K562 (cell line): ENCODE measurements around the gene CC2D1A.

Source experiments
- BRCA1 ChIP-seq, 2 experiments: fragments of 450-650 bp in 1 of 2; sonication (generic) in 1 of 2; formaldehyde crosslinking in 1 of 2; IDR thresholded peaks; 2 replicates each; pipeline versions ENCODE4 v1.5.0 to v1.6.1; 2017 to 2020; ENCODE audit warnings: mild to moderate bottlenecking in 1 of 2, missing genetic modification reagents in 1 of 2
- E2F5 ChIP-seq: sonication (generic); formaldehyde crosslinking; IDR thresholded peaks from 2 replicates; pipeline ENCODE4 v1.8.0; 2022; ENCODE audit warnings: mild to moderate bottlenecking, missing genetic modification reagents
- GMEB1 ChIP-seq: fragments of 250-450 bp; sonication (Bioruptor Pico); IDR thresholded peaks from 2 replicates; pipeline ENCODE4 v1.4.0; 2020; ENCODE audit warnings: mild to moderate bottlenecking
- IRF2 ChIP-seq: sonication (generic); formaldehyde crosslinking; IDR thresholded peaks from 2 replicates; pipeline ENCODE4 v1.8.1; 2022; ENCODE audit warnings: mild to moderate bottlenecking, missing genetic modification reagents
- RERE ChIP-seq: sonication (generic); formaldehyde crosslinking; IDR thresholded peaks from 2 replicates; pipeline ENCODE4 v1.8.0; 2023; ENCODE audit warnings: missing genetic modification reagents, mild to moderate bottlenecking, borderline replicate concordance
- TCF3 ChIP-seq: sonication (generic); formaldehyde crosslinking; IDR thresholded peaks from 2 replicates; pipeline ENCODE4 v1.4.0; 2020; ENCODE audit warnings: mild to moderate bottlenecking, missing genetic modification reagents
- VEZF1 ChIP-seq: fragments of 200-800 bp; sonication (Bioruptor generic); IDR thresholded peaks from 2 replicates; pipeline ENCODE4 v1.6.1; 2017; ENCODE audit warnings: missing genetic modification characterization, missing compliant biosample characterization
- ZNF561 ChIP-seq: fragments of 450-650 bp; formaldehyde crosslinking; conservative IDR thresholded peaks from 2 replicates; pipeline ENCODE4 v1.4.0; 2020; ENCODE audit warnings: mild to moderate bottlenecking, moderate library complexity

- TF ChIP-seq BRCA1 (IDR thresholded peaks at IDR 0.05) (no peak), BRCA1 (CRISPR knock-in tag; IDR thresholded peaks at IDR 0.05) (no peak), TCF3 (no peak), GMEB1 (CRISPR knock-in tag) (no peak), E2F5 (no peak), RERE (CRISPR knock-in tag) (no peak), VEZF1 (CRISPR knock-in tag) (no peak), IRF2 (CRISPR knock-in tag) (no peak), ZNF561 (CRISPR knock-in tag) (no peak)
Measured at GRCh38 chr19:13869281-13869680, 36.7 kb upstream of the CC2D1A start.
